ENCODE results near the gene GREB1. TPM values are rescaled to one million over a fixed set of nuclear protein-coding genes. Genes with fewer than 3 reads are reported as not detected.

The GREB1 gene
- total RNA-seq, 1 experiment from 2014 or later = 16.5 TPM

DNA sequence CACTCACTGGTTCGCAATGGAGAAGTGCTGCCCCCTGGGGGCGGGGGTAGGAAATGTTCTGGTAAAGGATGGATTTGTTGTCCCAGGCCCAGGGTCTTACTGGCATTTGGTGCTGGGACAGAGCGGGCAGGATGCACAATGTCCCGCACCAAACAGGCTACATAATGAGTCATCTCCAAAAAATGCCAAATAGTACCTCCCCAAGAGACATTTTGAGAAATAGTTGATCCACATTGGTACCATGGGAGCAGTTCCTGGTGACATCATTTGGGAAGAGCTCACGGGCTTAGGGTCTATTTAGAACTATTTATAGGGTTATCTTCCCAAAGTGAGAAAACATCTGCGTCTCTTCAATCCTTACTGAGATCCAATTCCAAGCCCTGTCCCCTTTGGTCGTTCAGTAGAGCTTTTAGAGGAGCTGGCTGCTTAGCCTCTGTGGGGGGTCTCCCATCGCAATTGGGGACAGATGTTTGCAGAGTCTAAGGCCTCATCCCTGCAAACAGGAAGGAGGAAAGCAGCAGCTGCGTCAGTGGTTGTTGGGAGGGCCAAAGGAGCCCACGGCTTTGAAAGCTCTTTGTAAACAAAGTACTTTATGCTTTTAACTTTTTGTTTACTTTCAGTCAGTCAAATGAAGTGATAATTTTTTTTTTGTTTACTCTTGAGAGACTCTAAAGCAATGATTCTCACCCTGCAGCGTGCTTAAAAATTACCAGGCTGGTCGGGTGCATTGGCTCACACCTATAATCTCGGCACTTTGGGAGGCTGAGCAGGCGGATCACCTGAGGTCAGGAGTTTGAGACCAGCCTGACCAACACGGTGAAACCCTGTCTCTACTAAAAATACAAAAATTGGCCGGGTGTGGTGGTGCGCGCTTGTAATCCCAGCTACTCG lies 49.3 kb downstream of the GREB1 start:
- Histone ChIP-seq H4K5ac (ENCODE audit: insufficient read length, low read depth, low read length) (no peak overlapping the region), H3K79me2 (ENCODE audit: insufficient read depth, low read length) (no peaks in the 10 kb centered on the region), H3K9me3 (ENCODE audit: control insufficient read depth, low read depth, low read length) (no peaks in the 10 kb centered on the region), H2BK5ac (ENCODE audit: insufficient read length, low read length) (no peak overlapping the region), H3K56ac (ENCODE audit: insufficient read length, low read depth, low read length) (no peak overlapping the region), H4K20me1 (ENCODE audit: control insufficient read depth, insufficient read depth, insufficient read length) (no peaks in the 10 kb centered on the region), H3T11ph (ENCODE audit: low read length) (no peak overlapping the region), H3K14ac (ENCODE audit: insufficient read depth, low read length) (no peak overlapping the region), H2BK12ac (ENCODE audit: insufficient read length, low read depth, low read length) (no peak overlapping the region), H3K4me2 (ENCODE audit: insufficient read depth, insufficient read length, low read length) (no peak overlapping the region), H3K9ac (ENCODE audit: extremely low read depth, insufficient read length, low read length) (no peak overlapping the region), H3K79me1 (ENCODE audit: insufficient read depth, low read depth, low read length, poor library complexity, severe bottlenecking) (no peaks in the 10 kb centered on the region), H4K91ac (ENCODE audit: insufficient read length, low read depth, low read length) (no peak overlapping the region), H3K4me1 (ENCODE audit: insufficient read depth, low read length) (0 out of 2 replicates have a peak, but pooled peaks cover 2% of the 10 kb centered on the region), H3K27me3 (ENCODE audit: insufficient read depth, low read length) (no peaks in the 10 kb centered on the region), H2BK120ac (ENCODE audit: low read depth, low read length, poor library complexity, severe bottlenecking) (no peak overlapping the region), H4K8ac (replicated peaks; ENCODE audit: insufficient read length, low read depth, low read length) (no peak overlapping the region), H2BK20ac (ENCODE audit: low read depth, low read length, poor library complexity, severe bottlenecking) (no peak overlapping the region), H3K23me2 (ENCODE audit: insufficient read length, low read depth, low read length, poor library complexity, severe bottlenecking) (no peaks in the 10 kb centered on the region), H2AK5ac (ENCODE audit: insufficient read length, low read length) (no peak overlapping the region), H2AFZ (ENCODE audit: low read length) (no peak overlapping the region), H3K18ac (ENCODE audit: insufficient read length, low read depth, low read length) (no peak overlapping the region), H2BK15ac (ENCODE audit: low read depth, low read length) (no peak overlapping the region), H3K27ac (ENCODE audit: insufficient read length, low read depth, low read length) (no peak overlapping the region), H3K23ac (ENCODE audit: insufficient read length, low read depth, low read length) (no peak overlapping the region), H3K4ac (ENCODE audit: low read depth, low read length) (no peak overlapping the region)
- Mint-ChIP-seq H3K27me3 (ENCODE audit: low read depth) (no peaks in the 10 kb centered on the region), H3K27ac (peak overlapping the region in 1 of 3 experiments; percentile 60; a peak in 1 of 7 replicates), H3K4me3 (no peak overlapping the region), H3K4me1 (peaks cover 24 to 26% of the 10 kb centered on the region in 2 experiments), H3K36me3 (ENCODE audit: insufficient read depth in 1 of 3, low read depth in 3 of 3) (peaks cover 10 to 11% (median 10%) of the 10 kb centered on the region in 3 experiments; a peak in 6 of 7 replicates), H3K9me3 (no peaks in the 10 kb centered on the region)
- DNase-seq = peak; percentile 80
- WGBS (ENCODE audit: extremely low coverage, insufficient read length, low lambda C conversion rate) = no CpG with 5 or more reads among the region's 19 CpGs
- TF ChIP-seq, protein P1, sequence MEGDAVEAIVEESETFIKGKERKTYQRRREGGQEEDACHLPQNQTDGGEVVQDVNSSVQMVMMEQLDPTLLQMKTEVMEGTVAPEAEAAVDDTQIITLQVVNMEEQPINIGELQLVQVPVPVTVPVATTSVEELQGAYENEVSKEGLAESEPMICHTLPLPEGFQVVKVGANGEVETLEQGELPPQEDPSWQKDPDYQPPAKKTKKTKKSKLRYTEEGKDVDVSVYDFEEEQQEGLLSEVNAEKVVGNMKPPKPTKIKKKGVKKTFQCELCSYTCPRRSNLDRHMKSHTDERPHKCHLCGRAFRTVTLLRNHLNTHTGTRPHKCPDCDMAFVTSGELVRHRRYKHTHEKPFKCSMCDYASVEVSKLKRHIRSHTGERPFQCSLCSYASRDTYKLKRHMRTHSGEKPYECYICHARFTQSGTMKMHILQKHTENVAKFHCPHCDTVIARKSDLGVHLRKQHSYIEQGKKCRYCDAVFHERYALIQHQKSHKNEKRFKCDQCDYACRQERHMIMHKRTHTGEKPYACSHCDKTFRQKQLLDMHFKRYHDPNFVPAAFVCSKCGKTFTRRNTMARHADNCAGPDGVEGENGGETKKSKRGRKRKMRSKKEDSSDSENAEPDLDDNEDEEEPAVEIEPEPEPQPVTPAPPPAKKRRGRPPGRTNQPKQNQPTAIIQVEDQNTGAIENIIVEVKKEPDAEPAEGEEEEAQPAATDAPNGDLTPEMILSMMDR (conservative IDR thresholded peaks at IDR 0.05) = peak; percentile 91
